NAMALWA (cell line): Measurements from ENCODE around the gene IL4I1.

Experiments used
- DNase-seq: peaks from one replicate; pipeline ENCODE4 v3.0.0-alpha.2; 2015; ENCODE audit warnings: low spot score

Gene IL4I1

DNA sequence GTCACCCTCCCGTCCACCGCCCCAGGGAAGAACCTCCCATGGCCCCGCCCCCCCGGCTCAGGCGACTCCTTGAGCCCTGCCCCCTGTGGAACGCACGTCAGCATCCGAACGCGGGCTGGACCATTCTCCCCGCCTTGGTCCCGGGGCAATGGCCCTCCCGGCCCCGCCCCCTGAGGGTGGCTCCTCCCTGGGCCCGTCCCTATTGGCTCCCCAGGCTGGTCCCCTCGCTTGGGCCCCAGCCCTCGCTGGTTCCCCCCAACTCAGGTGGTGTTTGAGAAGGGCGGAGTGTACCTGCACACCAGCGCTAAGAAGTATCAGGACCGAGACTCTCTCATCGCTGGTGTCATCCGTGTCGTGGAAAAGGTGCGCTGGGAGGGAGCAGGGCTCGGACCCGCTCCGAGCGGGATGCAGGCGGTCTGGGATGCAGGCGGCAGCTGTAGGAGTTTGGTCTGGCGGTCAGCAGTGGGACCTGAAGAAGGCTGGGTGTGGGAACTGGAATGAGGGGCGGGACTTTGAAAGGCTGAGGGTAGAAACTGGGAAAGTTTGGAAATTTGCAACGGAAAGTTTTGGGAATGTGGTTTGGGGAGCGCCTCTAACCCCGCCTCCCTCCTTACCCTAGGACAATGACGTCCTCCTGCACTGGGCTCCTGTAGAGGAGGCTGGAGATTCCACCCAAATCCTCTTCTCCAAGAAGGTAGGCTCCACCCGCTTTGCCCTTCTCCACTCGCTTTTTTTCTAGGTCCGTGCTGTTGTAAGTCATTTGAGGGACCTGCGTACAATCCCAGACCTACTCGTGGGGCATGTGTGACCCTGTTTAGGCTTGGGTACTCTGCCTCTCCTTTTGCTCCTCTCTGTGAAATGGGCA is 18.6 kb downstream of the IL4I1 start:
- peak; percentile 99 for DNase-seq

DNA sequence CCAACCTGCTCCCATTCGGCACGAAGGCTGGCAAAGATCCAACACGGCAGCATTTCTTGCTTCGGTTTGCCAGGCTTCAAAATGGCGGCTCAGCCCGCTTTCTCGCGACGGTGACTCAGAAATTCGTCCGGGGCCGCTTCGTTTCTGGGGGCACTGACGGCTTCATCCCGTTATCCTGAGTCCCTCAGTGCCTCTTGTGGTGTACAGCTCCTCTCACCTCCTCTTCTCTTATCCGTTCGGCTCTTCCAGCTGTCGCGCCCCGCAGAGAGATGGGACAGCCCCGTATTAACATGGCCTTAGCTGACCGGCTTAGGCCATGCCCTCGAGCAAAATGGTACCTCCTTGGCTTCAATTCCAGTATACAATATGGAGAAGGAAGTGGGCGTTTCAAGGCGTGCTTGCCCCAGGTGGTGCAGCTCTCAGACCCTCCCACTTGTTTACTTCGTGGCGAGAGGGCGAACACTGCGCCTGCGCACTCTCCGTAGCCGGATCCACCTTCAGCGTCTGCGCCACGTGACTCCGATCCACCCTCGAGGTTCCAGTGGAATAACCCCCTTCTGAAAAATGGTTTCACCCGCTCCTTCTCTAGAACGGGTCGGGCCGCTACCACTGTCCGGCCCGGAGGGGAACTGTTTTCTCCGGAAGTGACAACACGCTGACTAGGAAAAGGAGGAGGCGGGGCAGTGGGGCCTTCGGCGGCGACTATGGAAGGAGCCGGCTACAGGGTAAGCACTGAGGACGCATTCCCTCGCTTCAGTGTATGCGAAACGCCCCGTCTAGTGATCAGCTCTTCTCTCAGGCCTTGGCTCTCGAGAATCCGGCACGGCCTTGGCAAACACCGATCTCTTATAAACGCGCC is 19.4 kb downstream of the IL4I1 start, which contains the start of the genes AKT1S1 and TBC1D17:
TSS of gene AKT1S1 (minus strand) at position 336 of the 859 bp plus-strand sequence. CDS start 4,060 bp downstream, outside the sequence.
TSS of gene TBC1D17 (plus strand) at position 683 of the 859 bp plus-strand sequence. CDS start at position 705, 22 bp downstream.
- DNase-seq: peak; percentile 100

DNA sequence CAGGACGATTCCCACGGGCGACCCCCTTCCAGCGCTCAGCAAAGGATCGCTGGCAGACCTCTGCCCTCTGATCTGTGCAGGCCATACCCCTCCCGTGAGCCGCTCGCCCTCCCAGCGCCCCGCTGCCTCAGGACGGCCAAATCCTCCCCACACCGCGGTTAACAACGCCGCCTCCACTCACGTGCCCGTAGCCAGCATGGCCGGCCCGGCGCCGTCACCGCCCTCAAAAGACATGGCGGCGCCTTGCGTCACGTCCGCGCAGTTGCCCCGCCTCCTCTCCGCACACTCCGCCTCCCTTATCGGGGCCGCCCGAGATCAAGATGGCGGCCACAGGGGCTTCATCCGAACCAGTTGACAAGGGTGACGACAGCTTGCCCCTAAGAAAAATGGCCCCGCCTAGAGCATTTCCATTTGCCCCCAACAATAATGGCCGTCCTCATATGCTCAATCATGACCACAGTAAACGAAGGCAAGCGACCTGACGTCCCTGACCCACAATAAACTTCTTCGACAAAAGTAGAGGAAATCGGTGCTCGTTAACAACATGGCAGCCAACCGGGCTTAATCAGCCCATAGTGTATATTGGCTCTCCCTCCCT is 20.2 kb downstream of the IL4I1 start:
- peak; percentile 99 for DNase-seq

DNA sequence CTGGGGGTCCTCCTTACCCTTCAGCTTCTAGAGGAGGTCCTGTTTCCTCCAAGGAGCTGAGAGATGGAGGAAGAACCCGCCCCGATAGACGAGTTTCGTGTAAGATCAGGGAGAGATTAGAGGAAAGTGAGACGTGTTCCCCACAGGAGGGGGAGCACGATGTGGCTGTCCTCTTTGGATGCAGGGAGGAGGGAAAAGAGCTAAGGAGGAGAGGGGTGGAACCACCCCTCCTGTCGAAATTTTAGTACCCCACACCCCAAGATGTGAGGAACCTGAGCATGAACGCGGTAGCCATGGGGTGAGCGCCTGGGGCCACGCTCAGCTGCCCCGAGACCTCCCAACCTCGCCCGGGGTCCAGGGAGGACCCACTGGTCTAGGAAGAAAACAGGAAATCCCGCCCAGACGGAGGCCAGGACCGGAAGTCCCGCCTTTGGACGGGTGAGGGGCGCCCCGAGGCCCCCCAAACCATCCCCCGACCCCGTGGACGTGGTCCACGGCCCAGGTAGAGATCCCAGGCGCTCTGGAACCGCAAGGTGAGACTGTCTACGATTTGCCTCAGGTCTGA is 20.7 kb downstream of the IL4I1 start:
- peak; percentile 72 for DNase-seq

DNA sequence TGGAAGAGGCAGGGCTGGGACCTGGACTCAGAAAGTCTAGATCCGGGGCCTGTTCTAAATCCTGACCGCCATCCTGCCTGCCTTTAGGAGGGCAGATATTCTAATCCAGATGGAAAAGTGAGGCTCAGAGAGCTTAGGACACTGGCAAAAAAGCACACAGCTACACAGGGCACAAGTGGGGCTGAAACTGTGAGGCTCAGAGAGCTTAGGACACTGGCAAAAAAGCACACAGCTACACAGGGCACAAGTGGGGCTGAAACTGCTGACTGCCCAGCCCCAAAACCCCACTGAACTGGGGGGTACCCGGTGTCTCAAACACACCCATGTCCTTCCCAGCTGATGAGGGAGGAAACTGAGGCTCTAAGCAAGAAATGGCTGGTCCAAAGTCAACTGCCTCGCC is 21.5 kb downstream of the IL4I1 start:
- no peak for DNase-seq

DNA sequence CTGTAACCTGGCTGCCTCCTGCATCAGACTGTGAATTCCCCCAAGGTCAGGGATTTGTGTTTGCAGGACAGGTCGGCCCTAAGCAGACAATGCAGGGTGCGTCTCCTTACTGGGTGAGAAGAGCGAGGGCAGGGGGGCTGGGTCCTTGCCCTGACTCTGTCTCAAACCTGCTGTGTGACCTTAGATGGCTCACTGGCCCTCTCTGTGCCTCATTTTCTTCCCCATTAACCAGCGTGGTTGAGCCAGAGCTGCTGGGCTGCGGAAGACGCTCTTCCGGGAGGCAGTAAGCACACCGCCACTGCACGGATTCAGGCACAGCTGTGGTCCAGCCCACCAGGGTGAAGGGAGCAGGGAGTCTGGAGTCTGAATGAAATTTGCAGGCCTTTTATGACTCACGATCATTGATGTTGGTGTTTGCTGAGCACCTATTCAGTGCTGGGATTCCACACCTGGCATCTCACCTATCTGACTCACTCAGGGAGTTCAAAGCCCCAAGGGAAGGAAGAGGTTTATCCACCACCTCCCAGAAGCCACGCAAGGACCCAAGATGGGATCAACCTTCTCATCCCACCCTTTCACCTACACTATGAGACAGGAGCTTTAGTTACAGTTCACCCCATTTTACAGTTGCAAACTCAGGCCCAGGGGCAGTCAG is 22.1 kb downstream of the IL4I1 start:
- no peak for DNase-seq

DNA sequence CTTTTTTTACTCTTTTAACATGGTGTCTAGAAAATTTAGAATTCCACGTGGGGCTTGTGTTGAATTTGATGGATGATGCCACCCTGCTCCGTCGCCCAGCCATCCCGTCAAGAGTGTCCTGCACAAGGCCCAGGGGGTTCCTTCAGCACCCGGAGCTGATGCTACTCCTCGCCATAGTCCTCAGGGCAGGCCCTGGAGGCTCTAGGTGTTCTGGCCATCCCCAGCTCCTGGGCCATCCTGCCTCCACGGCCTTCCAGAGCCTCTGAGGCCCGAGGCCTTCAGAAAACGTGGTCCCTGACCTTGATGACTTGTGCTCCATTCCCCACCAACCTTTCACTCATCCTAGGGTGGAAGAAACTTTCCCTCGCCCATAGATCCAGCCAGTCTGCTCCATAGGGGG is 22.9 kb downstream of the IL4I1 start:
- no peak for DNase-seq

DNA sequence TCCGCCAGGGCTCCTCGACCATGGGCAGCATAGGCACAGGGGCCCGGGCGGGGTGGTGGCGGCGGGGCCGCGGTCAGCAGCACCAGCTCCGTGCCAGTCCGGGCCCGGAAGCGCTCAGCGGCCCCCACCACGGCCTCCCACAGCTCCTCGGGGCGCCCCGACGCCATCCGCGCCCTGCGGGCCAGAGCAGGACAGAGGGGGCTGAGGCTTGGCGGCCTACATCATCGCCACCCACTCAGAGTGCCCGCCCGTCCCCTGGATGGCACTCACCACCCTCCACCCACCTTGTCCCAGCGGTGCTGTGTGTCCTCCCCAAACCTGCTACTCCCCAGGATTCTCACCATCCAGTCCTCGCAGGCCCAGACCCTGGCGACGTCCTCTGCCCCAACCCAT is 23.6 kb downstream of the IL4I1 start:
- DNase-seq: no peak

DNA sequence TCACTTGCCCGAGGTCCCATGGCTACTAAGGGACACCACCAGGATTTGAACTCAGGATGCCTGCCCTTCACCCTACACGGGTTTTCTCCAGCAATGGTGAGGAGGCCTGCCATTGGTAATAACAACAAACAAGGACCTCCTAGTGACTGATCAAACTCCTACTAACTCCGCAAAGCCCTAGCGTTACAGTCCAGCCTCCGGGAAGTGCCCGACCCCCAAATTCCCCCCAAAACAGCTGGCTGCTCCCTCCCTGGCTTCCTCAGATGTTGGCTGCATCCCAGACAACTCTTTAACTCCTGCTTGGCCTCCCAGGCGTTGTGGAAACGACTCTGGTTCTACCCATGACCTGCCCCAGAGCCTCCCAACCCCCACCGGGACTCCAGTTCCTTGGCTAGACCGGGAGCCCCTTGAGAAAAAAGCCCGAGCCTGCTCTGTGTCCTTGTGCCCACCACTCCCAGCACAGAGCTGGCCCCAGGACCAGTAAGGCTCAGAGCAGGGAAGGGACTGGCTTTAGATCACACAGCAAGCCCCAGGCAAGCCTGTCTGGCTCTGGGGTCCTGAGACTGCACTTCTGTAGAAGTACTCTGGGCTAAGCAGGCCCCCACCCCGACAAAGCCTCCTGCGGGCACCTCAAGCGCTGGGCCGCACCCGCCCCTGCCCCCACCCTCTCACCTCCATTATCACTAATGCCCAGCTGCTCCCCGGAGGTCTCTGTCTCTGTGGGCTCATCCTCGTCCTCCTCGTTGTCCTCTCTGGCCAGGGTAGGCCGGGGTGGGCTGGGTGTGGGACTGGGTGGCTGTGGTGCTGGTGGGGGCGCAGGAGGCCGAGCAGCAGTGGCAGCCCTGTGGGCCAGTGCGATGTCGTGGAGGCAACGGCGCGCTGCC is 24.2 kb downstream of the IL4I1 start:
- DNase-seq: no peak

DNA sequence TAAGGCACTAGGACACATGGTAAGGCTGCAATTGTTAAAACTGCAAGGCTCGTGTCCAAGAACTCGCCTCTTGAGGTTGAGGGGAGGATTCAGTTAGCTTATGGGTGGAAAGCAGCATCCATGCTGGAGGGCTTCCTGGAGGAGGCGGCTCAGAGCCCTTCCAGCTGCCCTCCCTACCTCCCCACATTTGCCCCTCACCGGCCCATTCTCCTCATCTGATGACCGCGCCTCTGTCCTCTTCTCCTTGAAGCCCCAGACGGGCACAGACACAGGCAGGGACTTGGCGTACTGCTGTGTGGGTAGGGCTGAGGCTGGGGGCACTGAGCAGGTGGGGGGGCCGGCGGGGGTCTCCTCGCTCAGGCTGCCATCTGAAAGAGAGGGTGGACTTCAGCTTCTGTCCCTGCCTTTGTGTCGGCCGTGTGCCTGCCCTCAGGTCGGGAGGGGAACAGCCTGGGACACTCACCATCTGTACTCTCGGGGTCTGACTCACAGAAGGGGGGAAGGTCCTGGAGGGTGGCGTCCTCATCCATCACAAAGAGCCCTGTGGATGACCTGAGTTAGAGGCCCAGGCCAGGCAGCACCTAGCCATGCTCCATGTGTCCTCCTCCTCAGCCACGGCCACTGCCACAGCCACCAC is 25.2 kb downstream of the IL4I1 start:
- no peak for DNase-seq

DNA sequence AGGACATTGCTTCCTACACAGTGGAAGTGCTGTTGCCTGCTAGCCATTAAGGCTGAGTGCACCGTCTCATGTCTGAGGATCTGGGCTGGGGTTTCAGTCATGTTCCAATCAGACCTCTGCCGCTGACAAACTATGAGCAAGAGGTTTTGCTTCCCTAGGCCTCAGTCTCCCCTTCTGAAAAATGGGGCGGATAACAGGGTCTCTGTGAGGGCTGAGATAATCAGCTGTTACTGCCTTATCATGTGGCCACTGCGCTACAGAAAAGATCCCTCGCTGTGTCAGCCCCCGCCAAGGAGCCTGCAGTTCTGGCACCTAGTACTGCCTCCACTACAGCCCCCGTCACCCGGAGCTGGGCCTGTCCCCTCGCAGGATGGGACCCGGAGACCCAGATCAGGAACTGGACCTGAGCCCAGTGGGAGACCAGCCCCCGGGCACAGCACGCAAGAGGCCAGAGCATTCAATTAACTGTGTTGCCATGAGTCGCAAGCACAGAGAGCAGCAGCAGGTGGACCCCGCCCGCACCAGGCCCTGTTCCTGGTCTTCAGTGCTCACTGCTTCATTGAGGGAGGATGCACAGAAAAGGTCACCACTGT is 26.3 kb downstream of the IL4I1 start:
- DNase-seq: no peak

DNA sequence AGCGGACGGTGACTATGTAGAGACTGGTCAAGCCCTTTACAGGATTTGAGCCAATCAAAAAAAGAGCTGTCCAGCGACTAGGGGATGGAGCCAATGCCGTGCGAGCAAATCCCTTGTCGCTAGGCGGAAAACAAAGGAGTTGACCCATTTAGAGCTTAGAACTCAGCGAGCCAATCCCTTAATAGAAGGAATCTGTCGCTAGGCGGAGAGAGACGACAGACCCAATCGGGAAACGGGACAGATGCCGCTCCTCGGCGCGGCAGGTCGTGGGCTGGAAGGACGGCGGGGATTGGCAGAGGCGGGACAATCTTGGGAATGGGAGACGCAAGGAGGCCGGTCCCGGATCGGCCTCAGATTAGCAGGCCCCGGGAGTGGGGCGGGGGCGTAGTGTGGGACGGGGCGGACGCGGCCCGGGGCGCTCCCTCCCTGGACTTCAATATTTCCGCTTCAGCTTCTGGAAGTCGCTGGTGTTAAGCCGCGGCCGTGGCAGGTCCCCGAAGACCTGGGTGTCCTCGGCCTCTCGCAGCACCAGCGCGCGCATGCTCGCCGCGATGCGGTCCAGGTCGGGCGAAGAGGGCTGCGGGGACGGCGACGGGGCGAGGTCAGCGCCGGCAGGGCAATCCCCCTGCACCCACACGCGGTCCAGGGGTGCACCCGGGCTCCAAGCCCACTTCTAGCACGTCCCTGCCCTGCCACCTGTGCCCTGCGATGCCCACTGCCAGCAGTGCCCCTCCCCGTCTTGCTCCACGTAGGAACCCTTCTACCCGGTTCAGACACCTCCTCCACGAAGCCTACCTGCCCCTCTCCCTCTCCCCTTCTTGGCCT is 27.0 kb downstream of the IL4I1 start:
- DNase-seq: peak; percentile 99

DNA sequence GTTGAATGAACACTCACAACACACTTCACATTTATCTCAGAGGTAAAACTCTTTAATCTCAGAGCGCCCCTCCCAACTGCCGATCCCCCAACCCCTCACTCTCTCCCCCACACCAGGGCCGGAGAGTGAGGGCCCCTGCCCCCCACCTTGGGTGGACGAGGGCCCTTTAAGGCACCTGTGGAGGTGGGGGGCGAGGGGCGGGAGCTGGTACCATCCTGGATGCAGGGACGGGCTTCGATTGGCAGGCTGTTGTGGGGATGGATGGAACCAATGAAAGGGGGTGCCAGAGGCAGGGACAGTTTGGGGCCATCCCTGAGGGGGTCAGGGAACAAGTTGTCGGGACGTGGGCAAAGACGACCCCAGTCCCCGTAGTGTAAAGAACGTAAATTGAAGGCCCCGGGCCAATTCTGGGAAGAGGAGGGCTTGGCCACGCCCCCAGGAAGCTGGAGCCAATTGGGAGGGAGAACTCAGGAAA is 27.6 kb downstream of the IL4I1 start:
- no peak for DNase-seq

DNA sequence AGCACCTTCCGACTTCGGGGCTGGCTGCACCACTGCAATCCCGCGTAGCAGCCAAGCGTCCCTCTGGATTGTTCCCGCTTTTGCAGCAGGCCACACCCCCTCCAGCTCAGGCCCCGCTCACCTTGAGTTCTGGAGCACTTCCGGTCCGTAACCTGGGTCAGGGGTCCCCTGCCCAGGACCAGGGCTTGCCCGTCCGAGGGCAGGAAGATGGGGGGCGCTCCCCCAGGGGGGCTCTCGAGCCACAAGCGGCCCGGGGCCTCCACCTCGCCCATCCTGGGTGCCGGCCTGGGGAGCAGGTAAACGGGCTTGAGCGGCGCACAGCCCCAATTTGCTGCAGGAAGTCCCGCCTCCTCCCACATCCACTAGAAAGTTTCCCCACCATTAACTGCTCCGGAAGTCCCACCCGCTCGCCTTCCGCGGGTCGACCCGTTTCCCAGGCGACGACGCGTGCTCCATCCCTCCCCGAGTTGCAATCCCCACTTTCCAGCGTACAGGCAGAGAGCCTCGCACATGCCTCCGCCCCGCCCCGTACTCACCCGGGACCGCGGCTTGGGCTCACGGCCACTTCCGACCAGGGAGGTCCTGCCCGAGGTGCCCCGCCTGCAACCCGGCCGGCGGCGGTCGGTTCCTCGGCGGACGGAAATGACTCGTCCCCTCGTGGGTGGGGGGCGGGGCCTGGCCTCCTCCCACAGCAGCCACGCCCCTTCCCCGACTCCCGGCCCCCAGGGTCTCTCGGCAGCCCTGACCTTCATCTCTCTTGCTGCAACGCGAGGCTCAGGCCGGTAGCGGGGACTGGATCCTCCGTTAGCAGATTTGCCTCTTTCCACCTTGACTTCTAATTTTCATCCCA is 29.5 kb downstream of the IL4I1 start, which contains the start of gene PNKP:
TSS of gene PNKP (minus strand) at position 644 of the 850 bp plus-strand sequence. CDS start at position 272, 372 bp downstream.
- peak; percentile 92 for DNase-seq

DNA sequence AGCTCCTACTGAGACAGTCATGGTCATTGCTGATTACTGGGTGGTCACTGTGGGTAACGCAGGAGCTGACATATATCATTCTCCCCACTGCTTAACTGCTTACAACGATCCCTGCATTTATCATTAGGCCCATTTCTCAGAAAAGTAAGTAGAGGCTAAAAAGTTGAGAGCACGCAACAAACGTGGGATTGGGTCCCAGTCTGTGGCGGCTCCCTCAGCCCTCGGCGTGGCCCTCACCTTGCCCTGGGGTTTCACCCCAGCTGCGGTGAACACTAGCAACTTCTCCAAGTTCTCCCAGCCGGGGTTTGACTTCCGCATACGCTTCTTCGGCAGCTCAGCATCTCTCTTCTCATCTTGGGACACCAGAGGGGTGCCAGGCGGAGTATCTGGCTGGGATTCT is 31.8 kb downstream of the IL4I1 start:
- no peak for DNase-seq

DNA sequence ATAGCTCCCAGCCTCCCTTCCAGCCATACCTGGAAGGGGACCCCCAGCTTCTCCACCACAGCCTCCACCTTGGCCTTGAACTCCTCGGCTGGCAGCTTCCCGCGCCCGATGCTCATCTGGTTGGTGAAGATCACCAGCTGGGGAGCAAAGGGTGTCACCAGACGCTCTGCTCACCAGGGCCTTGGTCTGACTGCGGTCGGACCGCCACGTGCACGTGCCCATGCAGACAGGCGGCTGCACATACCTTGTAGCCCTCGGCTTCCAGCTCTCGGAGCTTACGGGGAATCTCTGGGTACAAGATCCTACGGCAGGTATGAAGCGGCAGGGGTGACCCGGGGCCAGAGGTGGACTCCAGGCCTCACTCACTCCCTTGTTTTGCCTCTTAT is 32.8 kb downstream of the IL4I1 start:
- no peak for DNase-seq

DNA sequence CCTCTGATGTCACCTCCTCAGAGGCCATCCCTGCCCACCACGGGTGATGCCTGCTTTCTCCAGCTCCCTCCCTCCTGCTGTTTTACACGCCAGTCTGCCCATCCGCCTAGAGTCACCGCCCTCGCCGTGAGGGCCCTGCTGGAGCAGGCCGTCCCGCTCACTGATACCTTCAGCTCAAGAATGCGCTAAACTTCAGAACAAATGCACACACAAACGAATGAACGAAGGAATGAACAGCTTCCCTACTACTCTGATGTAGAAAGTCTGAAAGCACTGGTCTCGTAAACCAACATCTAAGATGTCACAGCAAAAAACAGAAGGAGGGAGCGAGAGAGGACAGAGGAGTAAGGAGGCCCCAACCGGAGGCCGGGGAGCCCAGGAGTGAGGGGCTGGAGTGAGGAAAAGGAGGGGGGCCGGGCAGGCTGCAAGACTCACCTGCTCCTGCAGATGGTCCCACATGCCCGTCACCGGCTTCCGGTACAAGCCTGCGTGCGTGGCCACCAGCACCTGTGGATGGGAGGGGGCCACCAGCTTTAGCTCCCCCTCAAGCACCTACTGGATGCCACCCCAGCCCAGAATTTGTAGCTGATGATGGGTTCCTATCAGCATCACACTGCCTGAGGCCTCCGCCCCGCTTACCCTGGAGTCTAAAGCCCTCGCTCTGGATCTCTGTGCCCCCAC is 33.3 kb downstream of the IL4I1 start:
- DNase-seq: peak; percentile 14
